SK-N-SH treated with all-trans-retinoic acid at 6 μM for 48 hours (cell line): Measurements from ENCODE around the gene MADD.
"Not testable (repeated sequence)": the region's sequence is repeated elsewhere in the genome, so short reads cannot be mapped to it uniquely, and the experiment has no call there.

ENCODE experiments used
- ATAC-seq: fragments of 200-7000 bp; cut with Tn5 transposase; 3 replicates; pipeline ENCODE4 v1.9.1; 2020; ENCODE audit warnings: mild to moderate bottlenecking, moderate library complexity
- ARNTL ChIP-seq: fragments of 450-650 bp; formaldehyde crosslinking; IDR thresholded peaks from 2 replicates; pipeline ENCODE4 v1.5.0; 2020; ENCODE audit warnings: low read depth, mild to moderate bottlenecking, moderate library complexity, borderline replicate concordance
- GLIS3 ChIP-seq: fragments of 250-450 bp; sonication (Bioruptor Pico); IDR thresholded peaks from 2 replicates; pipeline ENCODE4 v1.5.0; 2020; ENCODE audit warnings: mild to moderate bottlenecking, moderate library complexity
- ISL1 ChIP-seq: fragments of 250-450 bp; sonication (Bioruptor Pico); IDR thresholded peaks from 2 replicates; pipeline ENCODE4 v2.1.2; 2022; ENCODE audit warnings: mild to moderate bottlenecking, moderate library complexity
- PPARA ChIP-seq: fragments of 250-450 bp; sonication (Bioruptor Pico); IDR thresholded peaks from 2 replicates; pipeline ENCODE4 v1.5.0; 2020; ENCODE audit warnings: mild to moderate bottlenecking, borderline replicate concordance
- SNAI2 ChIP-seq: fragments of 250-450 bp; sonication (Bioruptor Pico); IDR thresholded peaks from 2 replicates; pipeline ENCODE4 v1.5.0; 2020; ENCODE audit warnings: mild to moderate bottlenecking, moderate library complexity
- TCF4 ChIP-seq: fragments of 250-450 bp; sonication (Bioruptor Pico); IDR thresholded peaks from 2 replicates; pipeline ENCODE4 v1.8.0; 2021; ENCODE audit warnings: mild to moderate bottlenecking, moderate library complexity, borderline replicate concordance
- TOX ChIP-seq: fragments of 250-450 bp; sonication (Bioruptor Pico); IDR thresholded peaks from 2 replicates; pipeline ENCODE4 v1.8.0; 2021; ENCODE audit warnings: mild to moderate bottlenecking, moderate library complexity, borderline replicate concordance
- ZC3H10 ChIP-seq: fragments of 250-450 bp; sonication (Bioruptor Pico); IDR thresholded peaks from 2 replicates; pipeline ENCODE4 v1.5.1; 2021; ENCODE audit warnings: mild to moderate bottlenecking, moderate library complexity
- ZFP3 ChIP-seq: fragments of 250-450 bp; sonication (Bioruptor Pico); IDR thresholded peaks from 2 replicates; pipeline ENCODE4 v1.5.0; 2020; ENCODE audit warnings: mild to moderate bottlenecking, moderate library complexity
- ZFP30 ChIP-seq: fragments of 450-650 bp; formaldehyde crosslinking; IDR thresholded peaks from 2 replicates; pipeline ENCODE4 v1.5.0; 2022; ENCODE audit warnings: mild to moderate bottlenecking, moderate library complexity
- ZNF565 ChIP-seq: fragments of 450-650 bp; formaldehyde crosslinking; conservative IDR thresholded peaks from 2 replicates; pipeline ENCODE4 v1.5.0; 2020; ENCODE audit warnings: low read depth, mild to moderate bottlenecking, moderate library complexity
- ZNF70 ChIP-seq: fragments of 450-650 bp; formaldehyde crosslinking; IDR thresholded peaks from 2 replicates; pipeline ENCODE4 v1.5.0; 2020; ENCODE audit warnings: mild to moderate bottlenecking, moderate library complexity
- ZNF8 ChIP-seq: fragments of 450-650 bp; formaldehyde crosslinking; IDR thresholded peaks from 2 replicates; pipeline ENCODE4 v1.5.0; 2020; ENCODE audit warnings: mild to moderate bottlenecking, moderate library complexity
- TF ChIP-seq, protein P1 (sequence below): fragments of 250-450 bp; sonication (Bioruptor Pico); IDR thresholded peaks from 2 replicates; pipeline ENCODE4 v1.5.1; 2020; ENCODE audit warnings: low read depth, mild to moderate bottlenecking, moderate library complexity
- TF ChIP-seq, protein P2 (sequence below): fragments of 250-450 bp; sonication (Bioruptor Pico); IDR thresholded peaks from 2 replicates; pipeline ENCODE4 v1.5.1; 2021; ENCODE audit warnings: mild to moderate bottlenecking, moderate library complexity
- TF ChIP-seq, protein P3 (sequence below): fragments of 250-450 bp; sonication (Bioruptor Pico); IDR thresholded peaks from 2 replicates; pipeline ENCODE4 v1.5.0; 2020; ENCODE audit warnings: mild to moderate bottlenecking, moderate library complexity
- TF ChIP-seq, protein P4 (sequence below): fragments of 250-450 bp; sonication (Bioruptor Pico); IDR thresholded peaks from 2 replicates; pipeline ENCODE4 v1.8.0; 2020; ENCODE audit warnings: mild to moderate bottlenecking, moderate library complexity, borderline replicate concordance

MADD gene

DNA sequence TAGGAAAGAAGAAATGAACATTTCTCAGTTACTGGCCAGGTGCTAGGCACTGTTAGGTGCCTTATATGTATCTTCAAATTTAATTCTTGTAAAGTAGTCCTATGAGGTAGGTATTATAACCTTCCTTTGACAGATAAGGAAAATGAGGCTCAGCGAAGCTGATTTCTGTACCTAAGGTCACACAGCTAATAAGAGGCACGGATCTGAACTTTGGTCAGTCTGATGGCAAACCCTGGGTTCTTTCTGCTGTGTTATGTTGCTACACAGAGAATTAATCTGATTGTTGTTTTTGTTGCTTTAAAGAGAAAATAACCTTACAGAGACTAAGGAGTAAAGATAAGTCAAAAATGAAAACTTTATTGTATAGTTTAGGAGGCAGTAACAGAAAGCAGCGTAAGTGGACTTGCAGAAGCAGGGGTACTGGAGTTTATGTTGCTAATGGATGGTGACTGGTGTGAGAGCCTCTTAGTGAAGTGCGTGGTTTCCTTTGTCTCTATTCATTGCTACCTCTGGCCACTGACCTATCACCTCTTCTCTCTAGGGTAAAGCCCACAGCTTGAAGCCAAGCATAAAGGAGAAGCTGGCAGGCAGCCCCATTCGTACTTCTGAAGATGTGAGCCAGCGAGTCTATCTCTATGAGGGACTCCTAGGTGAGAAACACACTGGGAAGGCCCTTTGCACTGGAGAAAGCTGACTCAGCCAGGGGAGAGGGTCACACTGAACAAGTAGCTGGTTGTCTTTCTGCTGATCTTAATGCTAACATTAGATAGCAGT is 38.3 kb downstream of the MADD start:
- TF ChIP-seq, protein P1, sequence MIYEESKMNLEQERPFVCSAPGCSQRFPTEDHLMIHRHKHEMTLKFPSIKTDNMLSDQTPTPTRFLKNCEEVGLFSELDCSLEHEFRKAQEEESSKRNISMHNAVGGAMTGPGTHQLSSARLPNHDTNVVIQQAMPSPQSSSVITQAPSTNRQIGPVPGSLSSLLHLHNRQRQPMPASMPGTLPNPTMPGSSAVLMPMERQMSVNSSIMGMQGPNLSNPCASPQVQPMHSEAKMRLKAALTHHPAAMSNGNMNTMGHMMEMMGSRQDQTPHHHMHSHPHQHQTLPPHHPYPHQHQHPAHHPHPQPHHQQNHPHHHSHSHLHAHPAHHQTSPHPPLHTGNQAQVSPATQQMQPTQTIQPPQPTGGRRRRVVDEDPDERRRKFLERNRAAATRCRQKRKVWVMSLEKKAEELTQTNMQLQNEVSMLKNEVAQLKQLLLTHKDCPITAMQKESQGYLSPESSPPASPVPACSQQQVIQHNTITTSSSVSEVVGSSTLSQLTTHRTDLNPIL, result no peak
- no peak for TF ChIP-seq ARNTL (CRISPR knock-in tag)
- TF ChIP-seq ZFP3 (CRISPR knock-in tag), result no peak
- TF ChIP-seq, protein P2, sequence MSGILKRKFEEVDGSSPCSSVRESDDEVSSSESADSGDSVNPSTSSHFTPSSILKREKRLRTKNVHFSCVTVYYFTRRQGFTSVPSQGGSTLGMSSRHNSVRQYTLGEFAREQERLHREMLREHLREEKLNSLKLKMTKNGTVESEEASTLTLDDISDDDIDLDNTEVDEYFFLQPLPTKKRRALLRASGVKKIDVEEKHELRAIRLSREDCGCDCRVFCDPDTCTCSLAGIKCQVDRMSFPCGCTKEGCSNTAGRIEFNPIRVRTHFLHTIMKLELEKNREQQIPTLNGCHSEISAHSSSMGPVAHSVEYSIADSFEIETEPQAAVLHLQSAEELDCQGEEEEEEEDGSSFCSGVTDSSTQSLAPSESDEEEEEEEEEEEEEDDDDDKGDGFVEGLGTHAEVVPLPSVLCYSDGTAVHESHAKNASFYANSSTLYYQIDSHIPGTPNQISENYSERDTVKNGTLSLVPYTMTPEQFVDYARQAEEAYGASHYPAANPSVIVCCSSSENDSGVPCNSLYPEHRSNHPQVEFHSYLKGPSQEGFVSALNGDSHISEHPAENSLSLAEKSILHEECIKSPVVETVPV (CRISPR knock-in tag), result no peak
- no peak for TF ChIP-seq ZNF70 (CRISPR knock-in tag)
- TF ChIP-seq GLIS3 (CRISPR knock-in tag), result no peak
- TF ChIP-seq, protein P3, sequence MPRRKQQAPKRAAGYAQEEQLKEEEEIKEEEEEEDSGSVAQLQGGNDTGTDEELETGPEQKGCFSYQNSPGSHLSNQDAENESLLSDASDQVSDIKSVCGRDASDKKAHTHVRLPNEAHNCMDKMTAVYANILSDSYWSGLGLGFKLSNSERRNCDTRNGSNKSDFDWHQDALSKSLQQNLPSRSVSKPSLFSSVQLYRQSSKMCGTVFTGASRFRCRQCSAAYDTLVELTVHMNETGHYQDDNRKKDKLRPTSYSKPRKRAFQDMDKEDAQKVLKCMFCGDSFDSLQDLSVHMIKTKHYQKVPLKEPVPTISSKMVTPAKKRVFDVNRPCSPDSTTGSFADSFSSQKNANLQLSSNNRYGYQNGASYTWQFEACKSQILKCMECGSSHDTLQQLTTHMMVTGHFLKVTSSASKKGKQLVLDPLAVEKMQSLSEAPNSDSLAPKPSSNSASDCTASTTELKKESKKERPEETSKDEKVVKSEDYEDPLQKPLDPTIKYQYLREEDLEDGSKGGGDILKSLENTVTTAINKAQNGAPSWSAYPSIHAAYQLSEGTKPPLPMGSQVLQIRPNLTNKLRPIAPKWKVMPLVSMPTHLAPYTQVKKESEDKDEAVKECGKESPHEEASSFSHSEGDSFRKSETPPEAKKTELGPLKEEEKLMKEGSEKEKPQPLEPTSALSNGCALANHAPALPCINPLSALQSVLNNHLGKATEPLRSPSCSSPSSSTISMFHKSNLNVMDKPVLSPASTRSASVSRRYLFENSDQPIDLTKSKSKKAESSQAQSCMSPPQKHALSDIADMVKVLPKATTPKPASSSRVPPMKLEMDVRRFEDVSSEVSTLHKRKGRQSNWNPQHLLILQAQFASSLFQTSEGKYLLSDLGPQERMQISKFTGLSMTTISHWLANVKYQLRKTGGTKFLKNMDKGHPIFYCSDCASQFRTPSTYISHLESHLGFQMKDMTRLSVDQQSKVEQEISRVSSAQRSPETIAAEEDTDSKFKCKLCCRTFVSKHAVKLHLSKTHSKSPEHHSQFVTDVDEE (CRISPR knock-in tag), result no peak
- no peak for TF ChIP-seq ZNF565
- no peak for TF ChIP-seq ZNF8
- TF ChIP-seq, all 23 proteins: peak for 0

DNA sequence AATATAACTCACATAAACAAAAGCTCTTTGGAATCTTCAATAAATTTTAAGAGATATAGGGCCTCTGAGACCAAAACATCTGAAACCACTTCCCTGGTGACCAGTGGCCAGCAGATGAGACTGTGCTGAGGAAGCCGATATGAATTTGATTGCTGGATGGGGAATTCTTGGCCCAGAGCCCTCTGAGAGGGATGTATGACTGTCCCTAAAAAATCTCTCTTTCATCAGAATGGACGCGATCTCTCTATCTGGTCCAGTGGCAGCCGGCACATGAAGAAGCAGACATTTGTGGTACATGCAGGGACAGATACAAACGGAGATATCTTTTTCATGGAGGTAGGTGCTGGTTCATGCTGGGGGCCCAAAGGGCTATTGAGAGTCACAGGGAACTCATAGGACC is 45.1 kb downstream of the MADD start:
- no peak for TF ChIP-seq GLIS3 (CRISPR knock-in tag)
- no peak for TF ChIP-seq PPARA (CRISPR knock-in tag)
- TF ChIP-seq, protein P1, result no peak
- no peak for TF ChIP-seq ZC3H10 (CRISPR knock-in tag)
- no peak for TF ChIP-seq SNAI2 (CRISPR knock-in tag)
- no peak for TF ChIP-seq TOX (CRISPR knock-in tag)
- no peak for TF ChIP-seq ZFP3 (CRISPR knock-in tag)
- TF ChIP-seq ISL1 (CRISPR knock-in tag), result no peak
- TF ChIP-seq ZNF8, result no peak
- peak; percentile 39; the same call in 1 of the 3 replicates for ATAC-seq

More for the DNA sequence above, 38.3 kb downstream of the MADD start:
- ATAC-seq, result no peak

DNA sequence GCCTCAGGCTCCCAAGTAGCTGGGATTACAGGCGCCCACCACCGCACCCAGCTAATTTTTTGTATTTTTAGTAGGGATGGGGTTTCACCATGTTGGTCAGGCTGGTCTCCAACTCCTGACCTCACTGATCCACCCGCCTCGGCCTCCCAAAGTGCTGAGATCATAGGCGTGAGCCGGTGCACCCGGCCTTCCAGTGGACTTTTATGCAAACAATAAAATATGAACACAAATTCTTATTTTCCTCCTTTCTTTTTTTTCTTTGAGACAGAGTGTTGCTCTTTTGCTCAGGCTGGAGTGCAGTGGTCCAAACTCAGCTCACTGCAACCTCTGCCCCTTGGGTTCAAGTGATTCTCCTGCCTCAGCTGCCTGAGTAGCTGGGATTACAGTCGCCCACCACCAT is 46.6 kb downstream of the MADD start:
- ATAC-seq, result not testable (repeated sequence)

DNA sequence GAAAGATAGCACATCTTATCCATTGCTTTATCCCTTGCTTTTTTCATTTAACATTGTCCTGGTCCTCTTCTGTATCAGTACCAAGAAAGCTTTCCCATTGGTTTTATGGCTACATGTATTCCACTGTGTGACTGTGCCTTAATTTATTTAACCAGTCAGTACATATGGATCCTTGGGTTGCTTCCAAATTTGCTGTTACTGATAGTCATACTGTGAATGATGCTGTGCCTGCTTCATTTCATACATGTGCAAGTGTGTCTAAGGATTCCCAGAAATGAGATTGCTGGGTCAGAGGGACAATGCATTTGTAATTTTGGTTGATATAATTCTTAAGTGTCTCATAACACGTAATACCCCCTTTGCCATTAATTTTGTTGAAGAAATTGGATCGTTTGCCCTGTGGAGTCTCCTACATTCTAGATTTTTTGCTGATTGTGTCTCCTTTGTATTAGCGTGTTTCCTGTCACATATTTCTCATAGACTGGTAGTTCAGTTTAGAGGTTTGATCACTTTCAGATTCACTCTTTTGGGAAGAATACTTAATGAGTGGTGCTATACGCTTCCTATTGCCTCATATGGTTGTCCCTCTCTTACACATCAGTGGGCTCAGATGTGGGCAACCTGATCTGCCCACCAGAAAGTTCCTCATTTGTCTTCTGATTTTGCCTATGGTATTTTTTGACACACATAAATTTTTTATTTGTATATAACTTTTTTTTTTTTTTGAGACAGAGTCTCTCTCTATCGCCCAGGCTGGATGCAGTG is 47.3 kb downstream of the MADD start:
- TF ChIP-seq SNAI2 (CRISPR knock-in tag), result no peak
- TF ChIP-seq, protein P1, result no peak
- TF ChIP-seq ZFP30 (CRISPR knock-in tag), result no peak
- TF ChIP-seq TCF4 (CRISPR knock-in tag), result no peak
- TF ChIP-seq, protein P4, sequence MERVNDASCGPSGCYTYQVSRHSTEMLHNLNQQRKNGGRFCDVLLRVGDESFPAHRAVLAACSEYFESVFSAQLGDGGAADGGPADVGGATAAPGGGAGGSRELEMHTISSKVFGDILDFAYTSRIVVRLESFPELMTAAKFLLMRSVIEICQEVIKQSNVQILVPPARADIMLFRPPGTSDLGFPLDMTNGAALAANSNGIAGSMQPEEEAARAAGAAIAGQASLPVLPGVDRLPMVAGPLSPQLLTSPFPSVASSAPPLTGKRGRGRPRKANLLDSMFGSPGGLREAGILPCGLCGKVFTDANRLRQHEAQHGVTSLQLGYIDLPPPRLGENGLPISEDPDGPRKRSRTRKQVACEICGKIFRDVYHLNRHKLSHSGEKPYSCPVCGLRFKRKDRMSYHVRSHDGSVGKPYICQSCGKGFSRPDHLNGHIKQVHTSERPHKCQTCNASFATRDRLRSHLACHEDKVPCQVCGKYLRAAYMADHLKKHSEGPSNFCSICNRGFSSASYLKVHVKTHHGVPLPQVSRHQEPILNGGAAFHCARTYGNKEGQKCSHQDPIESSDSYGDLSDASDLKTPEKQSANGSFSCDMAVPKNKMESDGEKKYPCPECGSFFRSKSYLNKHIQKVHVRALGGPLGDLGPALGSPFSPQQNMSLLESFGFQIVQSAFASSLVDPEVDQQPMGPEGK (CRISPR knock-in tag), result no peak
- ATAC-seq, result no peak
